H9 (cell line): ENCODE data around the gene USP37. TPM values are rescaled to one million over a fixed set of nuclear protein-coding genes. Genes with fewer than 3 reads are reported as not detected.

Source experiments
- DNase-seq: peaks from one replicate; pipeline ENCODE4 v3.0.0-alpha.2; 2017
- H2AFZ ChIP-seq: one replicate; pipeline ENCODE4 v1.6.1; 2013; ENCODE audit warnings: mild to moderate bottlenecking, low read length, control low read depth, moderate library complexity
- H2AK5ac ChIP-seq: 2 replicates; pipeline ENCODE4 v1.6.1; 2013; ENCODE audit warnings: low read length, control low read depth, mixed read lengths; ENCODE audit not compliant: insufficient read length
- H2BK120ac ChIP-seq: one replicate; pipeline ENCODE4 v1.6.1; 2013; ENCODE audit warnings: low read depth, mild to moderate bottlenecking, low read length, control low read depth, inconsistent platforms; ENCODE audit not compliant: poor library complexity, severe bottlenecking
- H2BK12ac ChIP-seq: 2 replicates; pipeline ENCODE4 v1.6.1; 2013; ENCODE audit warnings: low read length, control low read depth, mixed read lengths, low read depth; ENCODE audit not compliant: insufficient read length
- H2BK15ac ChIP-seq: 2 replicates; pipeline ENCODE4 v1.6.1; 2013; ENCODE audit warnings: low read depth, low read length, control low read depth
- H2BK20ac ChIP-seq: one replicate; pipeline ENCODE4 v1.6.1; 2013; ENCODE audit warnings: low read depth, mild to moderate bottlenecking, low read length, control low read depth, inconsistent platforms; ENCODE audit not compliant: poor library complexity, severe bottlenecking
- H2BK5ac ChIP-seq: 2 replicates; pipeline ENCODE4 v1.6.1; 2013; ENCODE audit warnings: low read length, control low read depth, mixed read lengths; ENCODE audit not compliant: insufficient read length
- H3K14ac ChIP-seq: 2 replicates; pipeline ENCODE4 v1.6.1; 2013; ENCODE audit warnings: low read length, control low read depth; ENCODE audit not compliant: insufficient read depth
- H3K18ac ChIP-seq: 2 replicates; pipeline ENCODE4 v1.6.1; 2013; ENCODE audit warnings: low read depth, mild to moderate bottlenecking, mixed read lengths, low read length, control low read depth; ENCODE audit not compliant: insufficient read length
- H3K23ac ChIP-seq: 2 replicates; pipeline ENCODE4 v1.6.1; 2013; ENCODE audit warnings: low read length, control low read depth, mixed read lengths, low read depth; ENCODE audit not compliant: insufficient read length
- H3K23me2 ChIP-seq: 2 replicates; pipeline ENCODE4 v1.6.1; 2013; ENCODE audit warnings: low read depth, mild to moderate bottlenecking, mixed read lengths, low read length, control low read depth; ENCODE audit not compliant: insufficient read length, poor library complexity, severe bottlenecking
- H3K27ac ChIP-seq: 2 replicates; pipeline ENCODE4 v1.5.1; 2013; ENCODE audit warnings: low read length, control low read depth, mixed read lengths, low read depth; ENCODE audit not compliant: insufficient read length
- H3K27me3 ChIP-seq: 2 replicates; pipeline ENCODE4 v1.6.1; 2013; ENCODE audit warnings: low read length, control low read depth, inconsistent platforms; ENCODE audit not compliant: insufficient read depth
- H3K4ac ChIP-seq: 2 replicates; pipeline ENCODE4 v1.6.1; 2013; ENCODE audit warnings: low read depth, mild to moderate bottlenecking, control low read depth, inconsistent platforms, low read length, moderate library complexity
- H3K4me1 ChIP-seq: 2 replicates; pipeline ENCODE4 v1.6.1; 2013; ENCODE audit warnings: low read length, control low read depth, inconsistent platforms; ENCODE audit not compliant: insufficient read depth
- H3K4me2 ChIP-seq: 2 replicates; pipeline ENCODE4 v1.6.1; 2013; ENCODE audit warnings: low read length, control low read depth, mixed read lengths; ENCODE audit not compliant: insufficient read length, insufficient read depth
- H3K56ac ChIP-seq: 2 replicates; pipeline ENCODE4 v1.6.1; 2013; ENCODE audit warnings: low read depth, mild to moderate bottlenecking, mixed read lengths, low read length, control low read depth; ENCODE audit not compliant: insufficient read length
- H3K79me1 ChIP-seq: 2 replicates; pipeline ENCODE4 v1.6.1; 2013; ENCODE audit warnings: low read depth, mild to moderate bottlenecking, moderate library complexity, low read length, control low read depth, inconsistent platforms; ENCODE audit not compliant: insufficient read depth, poor library complexity, severe bottlenecking
- H3K79me2 ChIP-seq: 2 replicates; pipeline ENCODE4 v1.6.1; 2013; ENCODE audit warnings: low read length, control low read depth, inconsistent platforms; ENCODE audit not compliant: insufficient read depth
- H3K9ac ChIP-seq: 2 replicates; pipeline ENCODE4 v1.6.1; 2013; ENCODE audit warnings: low read length, control low read depth, mixed read lengths; ENCODE audit not compliant: insufficient read length; ENCODE audit errors: extremely low read depth
- H3K9me3 ChIP-seq: one replicate; pipeline ENCODE4 v1.6.1; 2013; ENCODE audit warnings: low read depth, low read length, inconsistent platforms; ENCODE audit not compliant: control insufficient read depth
- H3T11ph ChIP-seq: one replicate; pipeline ENCODE4 v1.6.1; 2013; ENCODE audit warnings: mild to moderate bottlenecking, low read length, control low read depth, inconsistent platforms
- H4K20me1 ChIP-seq: one replicate; pipeline ENCODE4 v1.6.1; 2013; ENCODE audit not compliant: control insufficient read depth, insufficient read length, insufficient read depth
- H4K5ac ChIP-seq: 2 replicates; pipeline ENCODE4 v1.6.1; 2013; ENCODE audit warnings: low read depth, mild to moderate bottlenecking, mixed read lengths, low read length, control low read depth; ENCODE audit not compliant: insufficient read length
- H4K8ac ChIP-seq: replicated peaks from 2 replicates; pipeline ENCODE4 v1.6.1; 2013; ENCODE audit warnings: low read length, control low read depth, mixed read lengths, low read depth; ENCODE audit not compliant: insufficient read length
- H4K91ac ChIP-seq: 2 replicates; pipeline ENCODE4 v1.6.1; 2013; ENCODE audit warnings: low read depth, mild to moderate bottlenecking, moderate library complexity, mixed read lengths, low read length, control low read depth; ENCODE audit not compliant: insufficient read length
- H3K27ac Mint-ChIP-seq, 3 experiments: 2 replicates in 2 of 3; 3 replicates in 1 of 3; pipeline ENCODE4 v1.8.0; 2020 to 2021; ENCODE audit warnings: mixed read lengths in 3 of 3, mild to moderate bottlenecking in 1 of 3, moderate library complexity in 1 of 3
- H3K27me3 Mint-ChIP-seq: 2 replicates; pipeline ENCODE4 v1.8.0; 2021; ENCODE audit warnings: low read depth, mild to moderate bottlenecking, moderate library complexity, mixed read lengths
- H3K36me3 Mint-ChIP-seq, 3 experiments: 2 replicates in 2 of 3; 3 replicates in 1 of 3; pipeline ENCODE4 v1.8.0; 2020 to 2021; ENCODE audit warnings: low read depth in 3 of 3, mixed read lengths in 3 of 3; ENCODE audit not compliant: insufficient read depth in 1 of 3
- H3K4me1 Mint-ChIP-seq, 2 experiments: 2 replicates each; pipeline ENCODE4 v1.8.0; 2020; ENCODE audit warnings: mixed read lengths in 2 of 2
- H3K4me3 Mint-ChIP-seq, 2 experiments: 2 replicates in 1 of 2; 3 replicates in 1 of 2; pipeline ENCODE4 v1.8.0; 2020 to 2021; ENCODE audit warnings: mild to moderate bottlenecking in 2 of 2, mixed read lengths in 2 of 2, moderate library complexity in 1 of 2
- H3K9me3 Mint-ChIP-seq, 2 experiments: 2 replicates in 1 of 2; 3 replicates in 1 of 2; pipeline ENCODE4 v1.8.0; 2020; ENCODE audit warnings: mild to moderate bottlenecking in 2 of 2, mixed read lengths in 2 of 2, moderate library complexity in 1 of 2
- CTCF ChIP-seq: fragments of 200-600 bp; sonication (generic); conservative IDR thresholded peaks from 3 replicates; pipeline ENCODE4 v1.8.0; 2021; ENCODE audit warnings: antibody characterized with exemption, mild to moderate bottlenecking
- WGBS: extraction: QIAGEN DNeasy Blood & Tissue Kit; methylation state at CpG from one replicate; pipeline ENCODE4 v1.1.7; 2013; ENCODE audit warnings: missing lambda C conversion rate, low lambda C conversion rate, mixed read lengths; ENCODE audit not compliant: insufficient read length; ENCODE audit errors: extremely low coverage; 5-methylcytosine and 5-hydroxymethylcytosine counted together
- total RNA-seq: library from RNA; stranded (reverse); gene quantifications from 2 replicates; pipeline ENCODE4 v1.2.1, GENCODE V29; 2021

Gene USP37
- total RNA-seq, 1 experiment from 2014 or later, result 34.9 TPM

- H4K20me1 ChIP-seq, result no peaks in the 10 kb centered on the region
- H4K5ac ChIP-seq, result no peak overlapping the region
- no peaks in the 10 kb centered on the region for H3K9me3 ChIP-seq
- no peak overlapping the region for H2AK5ac ChIP-seq
- H4K8ac ChIP-seq, result no peak overlapping the region
- Mint-ChIP-seq H3K27me3 (no peaks in the 10 kb centered on the region), H3K36me3 (peaks cover 27 to 82% (median 78%) of the 10 kb centered on the region in 3 experiments; a peak in 6 of 7 replicates), H3K27ac (peak overlapping the region in 1 of 3 experiments; percentile 14; a peak in 1 of 7 replicates), H3K4me1 (no peaks in the 10 kb centered on the region), H3K4me3 (no peak overlapping the region), H3K9me3 (no peaks in the 10 kb centered on the region)
- H3K23ac ChIP-seq, result no peak overlapping the region
- H2BK120ac ChIP-seq, result no peak overlapping the region
- no peak for DNase-seq
- no peak overlapping the region for H3K4ac ChIP-seq
- H3K9ac ChIP-seq, result no peak overlapping the region
- no peaks in the 10 kb centered on the region for H3K79me1 ChIP-seq
- no peak overlapping the region for H2BK12ac ChIP-seq
- peaks cover 3% of the 10 kb centered on the region for H3K23me2 ChIP-seq
- no peak overlapping the region for H4K91ac ChIP-seq
- H3K4me1 ChIP-seq, result no peaks in the 10 kb centered on the region
- no peak overlapping the region for H3K4me2 ChIP-seq
- no peak overlapping the region for H2BK5ac ChIP-seq
- WGBS, result no CpG with 5 or more reads among the region's 7 CpGs
- H2BK20ac ChIP-seq, result no peak overlapping the region
- no peak for TF ChIP-seq CTCF
- H3K27ac ChIP-seq, result no peak overlapping the region
- no peak overlapping the region for H2BK15ac ChIP-seq
- no peak overlapping the region for H3T11ph ChIP-seq
- H2AFZ ChIP-seq, result no peak overlapping the region
- no peak overlapping the region for H3K56ac ChIP-seq
- H3K27me3 ChIP-seq, result no peaks in the 10 kb centered on the region
- H3K18ac ChIP-seq, result no peak overlapping the region
- H3K14ac ChIP-seq, result no peak overlapping the region
- H3K79me2 ChIP-seq, result no peaks in the 10 kb centered on the region
These were observed 82.0 kb downstream of the USP37 start for GRCh38 chr2:218485986-218486667.
